HuH-7.5 (cell line): Measurements from ENCODE around the gene SLC9A1.

ENCODE experiments used
- DNase-seq: peaks from one replicate; pipeline ENCODE4 v3.0.0; 2011; ENCODE audit warnings: low spot score

SLC9A1 gene

DNA sequence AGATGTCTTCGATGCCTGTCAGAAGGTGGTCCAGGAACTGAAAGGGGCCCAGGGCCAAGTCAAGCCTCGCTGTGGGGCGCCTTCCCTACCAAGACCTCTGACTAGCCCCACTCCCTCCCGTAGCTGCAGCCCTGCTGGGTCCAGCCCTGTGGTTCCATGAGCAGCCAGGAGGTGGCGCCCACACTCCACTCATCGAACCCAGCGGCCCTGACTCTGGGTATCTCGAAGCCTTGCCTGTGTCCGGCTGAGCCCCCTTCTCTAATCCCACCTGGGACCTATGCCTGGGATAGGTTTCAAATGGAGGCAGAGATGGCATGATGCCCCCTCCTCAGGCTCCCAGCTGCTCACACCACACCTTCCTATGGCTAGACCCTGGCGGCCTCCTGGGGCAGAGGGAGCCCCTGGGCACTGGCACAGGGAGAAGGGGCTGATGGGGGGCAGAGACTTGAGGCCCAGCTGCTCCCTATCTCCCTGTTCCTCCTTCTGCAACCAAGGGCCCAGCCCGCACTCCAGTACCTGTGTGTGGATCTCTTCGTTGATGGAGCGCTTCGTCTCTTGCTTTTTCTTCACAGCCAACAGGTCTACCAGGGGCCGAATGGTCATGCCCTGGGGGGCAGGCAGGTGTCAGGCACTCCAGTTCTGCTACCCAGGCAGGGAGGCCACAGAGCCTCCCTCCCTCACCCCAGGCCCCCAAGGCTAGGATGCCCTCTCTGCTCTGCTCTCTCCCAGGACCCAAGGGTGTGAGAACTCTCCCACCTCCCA, 52.0 kb downstream of the SLC9A1 start:
- peak; percentile 96 for DNase-seq

- no peak for DNase-seq
Observed at GRCh38 chr1:27102134-27102706, 52.7 kb downstream of the SLC9A1 start.

DNA sequence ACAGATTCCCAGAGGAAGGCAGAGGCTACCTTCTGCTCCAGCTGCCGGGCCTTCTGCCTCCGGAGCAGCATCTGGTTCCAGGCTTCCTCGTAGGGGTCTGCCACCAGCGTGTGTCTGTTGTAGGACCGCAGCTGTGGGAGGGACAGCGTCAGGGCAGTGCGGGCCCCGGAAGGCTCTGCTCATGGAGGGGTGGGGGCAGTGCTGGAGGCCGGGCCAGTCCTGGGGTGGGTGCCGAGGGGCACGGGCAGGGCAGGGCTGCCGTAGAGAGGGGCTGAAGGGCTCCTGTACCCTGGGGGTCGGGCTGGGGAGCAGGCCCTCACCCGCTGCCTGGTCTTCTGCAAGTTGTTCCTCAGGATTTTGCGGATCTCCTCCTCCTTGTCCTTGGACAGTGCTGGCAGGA, 53.2 kb downstream of the SLC9A1 start:
- DNase-seq, result no peak

GRCh38 chr1:27101054-27101491, 53.9 kb downstream of the SLC9A1 start:
- no peak for DNase-seq

DNA sequence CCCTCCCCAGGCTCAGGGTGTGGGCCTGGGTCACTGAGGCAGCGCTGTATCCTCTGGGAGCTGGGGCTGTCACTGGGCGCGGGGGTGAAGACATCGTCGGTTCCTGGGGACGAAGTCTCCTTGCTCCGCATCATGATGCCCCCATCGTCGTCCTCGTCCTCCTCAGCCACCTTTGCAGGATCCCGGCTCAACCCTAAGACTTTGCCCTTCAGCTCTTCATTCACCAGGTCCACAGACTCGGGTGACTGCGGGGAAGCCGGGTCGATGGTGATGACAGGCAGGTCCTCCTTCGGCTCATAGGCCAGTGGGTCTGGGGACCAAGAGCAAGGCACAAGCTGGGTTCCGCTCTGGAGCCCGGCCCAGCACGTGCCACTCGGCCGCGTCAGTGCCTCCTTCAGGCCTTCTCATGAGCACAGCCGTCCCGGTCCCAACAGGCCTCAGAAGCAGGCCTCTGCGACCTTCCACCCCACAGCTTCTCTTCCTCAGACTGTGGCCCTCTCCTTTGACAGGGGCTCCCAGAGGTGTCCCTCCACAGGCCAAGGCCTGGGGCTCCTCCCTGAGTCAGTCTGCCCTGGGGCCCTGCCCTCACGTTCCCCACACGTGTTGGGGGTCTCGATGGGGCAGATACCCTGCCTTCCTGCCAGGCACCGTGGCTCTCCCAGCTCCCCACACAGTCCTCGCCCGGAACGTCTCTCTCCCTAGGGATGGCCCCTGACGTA, 54.4 kb downstream of the SLC9A1 start:
- no peak for DNase-seq

- peak; percentile 35 for DNase-seq
Observed at GRCh38 chr1:27099587-27100334, 55.2 kb downstream of the SLC9A1 start.

DNA sequence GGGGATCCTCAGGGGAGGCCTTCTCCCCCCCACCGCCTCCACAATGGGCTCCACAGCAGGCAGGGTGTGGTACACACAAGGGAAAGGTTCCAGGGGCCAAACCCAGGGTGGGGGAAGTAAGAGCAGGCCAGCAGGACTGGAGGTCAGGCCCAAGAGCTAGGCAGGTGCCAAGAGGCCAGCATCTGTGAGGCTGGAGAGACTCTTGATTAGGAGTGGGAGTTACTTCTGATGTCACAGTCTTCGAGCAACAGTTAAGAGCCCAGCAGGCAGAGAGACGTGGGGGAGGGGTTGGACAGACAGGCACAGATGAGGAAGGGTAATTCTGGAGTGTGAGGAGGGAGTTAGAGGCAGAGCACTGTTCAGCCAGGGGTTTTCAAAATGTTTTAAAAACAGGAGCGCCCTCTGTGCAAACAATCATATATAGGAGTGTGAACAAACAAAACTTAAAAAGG, 55.8 kb downstream of the SLC9A1 start:
- DNase-seq, result no peak

- DNase-seq, result peak; percentile 44
Observed at GRCh38 chr1:27098431-27099134, 56.3 kb downstream of the SLC9A1 start.

DNA sequence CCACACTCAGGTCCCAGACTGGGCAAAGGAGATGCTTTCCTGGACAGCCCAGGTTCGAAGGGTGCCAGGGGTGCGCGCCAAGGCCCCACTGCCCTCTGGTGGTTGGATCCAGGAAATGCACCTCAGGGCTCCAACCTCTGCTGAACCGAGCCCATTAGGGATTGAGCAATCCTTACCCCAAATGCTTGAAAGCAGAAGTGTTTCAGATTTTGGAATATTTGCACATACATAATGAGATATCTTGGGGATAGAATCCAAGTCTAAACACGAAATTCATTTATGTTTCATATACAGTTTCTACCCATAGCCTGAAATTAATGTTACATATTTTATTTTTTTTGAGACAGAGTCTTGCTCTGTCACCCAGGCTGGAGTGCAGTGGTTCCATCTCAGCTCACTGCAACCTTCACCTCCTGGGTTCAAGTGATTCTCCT, 57.4 kb downstream of the SLC9A1 start:
- peak; percentile 89 for DNase-seq

DNA sequence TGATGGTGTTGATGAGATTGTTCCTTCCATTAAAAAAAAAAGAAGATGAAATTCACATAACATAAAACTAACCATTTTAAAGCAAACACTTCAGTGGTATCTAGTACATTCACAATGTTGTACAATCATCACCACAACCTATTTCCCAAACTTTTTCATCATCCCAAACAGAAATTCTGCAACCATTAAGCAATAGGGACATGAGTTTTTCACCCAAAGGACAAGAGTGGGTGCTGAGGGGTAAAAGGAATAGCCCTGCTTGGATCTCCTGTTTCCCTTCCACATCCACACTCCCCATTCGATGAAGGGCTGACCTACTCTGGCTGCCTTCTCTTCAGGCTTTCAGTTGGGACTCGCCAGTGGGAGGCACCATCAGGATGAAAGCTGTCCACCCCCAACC, 59.3 kb downstream of the SLC9A1 start:
- no peak for DNase-seq

GRCh38 chr1:27092888-27093287, 62.0 kb downstream of the SLC9A1 start:
- no peak for DNase-seq

- DNase-seq, result no peak
Observed at GRCh38 chr1:27090911-27091310, 64.0 kb downstream of the SLC9A1 start.

- no peak for DNase-seq
Observed at GRCh38 chr1:27087371-27088220, 67.3 kb downstream of the SLC9A1 start.

DNA sequence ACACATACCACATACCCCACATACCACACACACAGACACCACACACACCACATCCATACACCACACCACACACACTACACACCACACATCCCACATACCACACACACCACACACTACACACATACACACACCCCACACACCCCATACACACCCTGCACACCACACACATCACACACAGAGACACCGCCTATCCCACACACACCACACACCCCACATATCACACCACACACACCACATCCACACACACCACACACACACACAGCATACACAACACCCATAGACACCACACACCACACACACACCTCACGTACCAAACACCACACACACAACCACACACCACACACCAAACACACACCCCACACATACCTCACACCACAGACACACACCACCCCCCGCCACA, 68.3 kb downstream of the SLC9A1 start:
- no peak for DNase-seq

DNA sequence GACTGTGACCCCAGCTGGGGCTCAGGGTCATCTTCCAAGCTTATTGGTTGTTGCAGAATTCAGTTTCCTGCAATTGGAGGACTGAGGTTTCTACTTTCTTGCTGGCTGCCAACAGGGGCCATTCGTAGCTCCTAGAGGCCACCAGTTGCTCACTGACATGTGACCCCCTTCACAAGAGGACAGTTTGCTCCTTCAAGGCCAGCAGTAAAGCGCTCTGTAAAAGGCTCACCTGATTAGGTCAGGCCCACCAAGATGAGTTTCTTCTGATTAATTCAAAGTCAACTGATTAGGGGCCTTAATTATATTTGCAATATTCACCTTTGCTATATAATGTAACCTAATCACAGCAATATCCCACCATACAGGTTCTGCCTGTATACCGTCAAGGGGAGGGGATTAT, 68.9 kb downstream of the SLC9A1 start:
- DNase-seq, result no peak

GRCh38 chr1:27084107-27084506, 70.8 kb downstream of the SLC9A1 start:
- DNase-seq, result no peak

GRCh38 chr1:27077968-27078367, 77.0 kb downstream of the SLC9A1 start:
- no peak for DNase-seq

DNA sequence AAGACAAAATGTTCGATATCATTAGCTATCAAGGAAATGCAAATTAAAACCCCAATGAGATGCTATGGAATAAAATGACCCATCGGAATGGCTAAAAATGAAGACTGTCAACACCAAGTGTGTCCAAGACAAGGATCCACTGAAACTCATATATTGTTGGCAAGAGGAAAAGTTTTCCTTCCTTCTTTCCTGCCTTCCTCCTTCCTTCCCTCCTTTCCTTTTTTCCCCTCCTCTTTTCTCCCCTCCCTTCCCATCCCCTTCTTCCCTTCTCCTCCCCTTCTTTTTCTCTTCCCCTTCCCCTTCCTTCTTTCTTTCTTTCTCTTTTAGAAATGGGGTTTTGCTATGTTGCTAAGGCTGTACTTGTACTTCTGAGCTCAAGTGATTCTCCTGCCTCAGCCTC, 78.1 kb downstream of the SLC9A1 start:
- no peak for DNase-seq

GRCh38 chr1:27074175-27074780, 80.6 kb downstream of the SLC9A1 start:
- no peak for DNase-seq

DNA sequence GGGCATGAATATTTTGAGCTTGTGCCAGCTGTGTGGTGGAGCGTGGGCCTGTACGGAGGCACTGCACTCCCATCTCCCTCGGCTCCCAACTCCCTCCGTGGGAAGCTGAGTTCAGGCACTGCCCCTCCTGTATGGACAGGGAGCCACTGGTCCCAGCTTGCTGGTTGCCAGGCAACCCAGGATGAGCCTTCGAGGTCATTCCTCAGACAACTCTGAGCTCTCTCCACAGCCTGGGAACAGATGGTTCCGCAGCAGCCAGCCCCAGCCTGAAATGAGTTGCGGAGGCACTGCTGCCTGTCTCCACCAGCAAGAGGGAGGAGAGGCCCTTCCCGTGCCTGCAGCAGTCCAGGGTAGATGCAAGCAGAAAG, 83.9 kb downstream of the SLC9A1 start:
- DNase-seq, result no peak
